Ramos (cell line): ENCODE data around the gene CYP4F3.
"Not testable (repeated sequence)": the region's sequence is repeated elsewhere in the genome, so short reads cannot be mapped to it uniquely, and the experiment has no call there.

Experiments used
- in situ Hi-C: fragments of 300-500 bp; cut with MboI; formaldehyde crosslinking; loops from one replicate; pipeline ENCODE4 v1.14.3; 2022; ENCODE audit warnings: low sequenced_read_pairs; ENCODE audit not compliant: unreplicated experiment

The CYP4F3 gene, protein sequence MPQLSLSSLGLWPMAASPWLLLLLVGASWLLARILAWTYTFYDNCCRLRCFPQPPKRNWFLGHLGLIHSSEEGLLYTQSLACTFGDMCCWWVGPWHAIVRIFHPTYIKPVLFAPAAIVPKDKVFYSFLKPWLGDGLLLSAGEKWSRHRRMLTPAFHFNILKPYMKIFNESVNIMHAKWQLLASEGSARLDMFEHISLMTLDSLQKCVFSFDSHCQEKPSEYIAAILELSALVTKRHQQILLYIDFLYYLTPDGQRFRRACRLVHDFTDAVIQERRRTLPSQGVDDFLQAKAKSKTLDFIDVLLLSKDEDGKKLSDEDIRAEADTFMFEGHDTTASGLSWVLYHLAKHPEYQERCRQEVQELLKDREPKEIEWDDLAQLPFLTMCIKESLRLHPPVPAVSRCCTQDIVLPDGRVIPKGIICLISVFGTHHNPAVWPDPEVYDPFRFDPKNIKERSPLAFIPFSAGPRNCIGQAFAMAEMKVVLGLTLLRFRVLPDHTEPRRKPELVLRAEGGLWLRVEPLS

DNA sequence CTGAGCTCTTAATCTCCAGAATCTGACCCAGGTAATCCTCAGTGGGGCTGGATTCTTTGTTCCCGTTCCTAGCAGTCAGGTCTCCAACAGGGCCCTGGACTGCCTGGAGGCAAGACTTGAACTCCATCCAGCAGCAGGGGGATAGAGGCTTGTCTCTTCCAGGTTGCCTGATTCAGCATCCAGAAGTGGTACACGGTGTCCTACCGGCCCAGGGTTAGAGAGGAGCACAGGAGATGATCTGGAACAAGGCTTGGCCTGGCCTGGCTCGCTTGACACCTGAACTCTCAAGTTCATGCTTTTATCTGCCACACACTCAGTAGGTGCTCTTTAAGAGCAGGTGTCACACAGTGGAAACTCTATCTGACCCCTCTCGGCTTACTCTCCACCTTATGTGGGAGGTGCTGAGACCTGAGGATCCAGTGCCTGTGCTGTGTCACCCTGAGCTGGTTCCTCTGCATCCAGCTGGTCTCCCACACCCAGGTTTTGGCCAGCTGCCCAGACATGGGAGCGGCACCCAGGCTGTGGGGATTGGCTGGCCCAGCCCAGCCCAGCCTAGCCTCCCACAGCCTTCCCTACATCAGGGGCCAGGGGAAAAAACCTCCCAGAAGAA, at the start of gene CYP4F3:
Gene CYP4F3 (plus strand): TSS at position 604 of the 610 bp plus-strand sequence. CDS start 519 bp downstream, outside the sequence.
- in situ Hi-C loops = loop anchor here (25.0 kb wide), 1 partner anchor 772 kb away; no protein-coding TSS in a partner anchor

DNA sequence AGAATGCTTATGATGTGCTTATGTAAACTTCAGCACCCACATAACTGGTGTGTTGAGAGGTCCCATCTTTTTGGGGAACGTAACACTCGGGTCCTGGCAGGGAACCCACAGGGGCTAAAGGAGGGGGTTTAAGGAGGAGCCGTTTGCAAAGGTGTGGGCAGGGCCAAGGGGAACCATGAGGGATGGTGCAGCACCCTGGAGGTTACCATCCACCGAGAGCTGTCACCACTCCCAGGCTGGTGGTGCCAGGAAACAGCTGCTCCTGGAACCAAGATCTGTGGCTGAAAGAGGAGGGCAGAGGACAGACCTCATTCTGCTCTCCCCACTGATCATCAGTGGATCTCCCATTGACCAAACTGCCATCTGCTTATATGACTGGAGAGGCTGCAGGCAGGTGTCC, 48.9 kb upstream of the CYP4F3 start:
- in situ Hi-C loops = no loop called here

DNA sequence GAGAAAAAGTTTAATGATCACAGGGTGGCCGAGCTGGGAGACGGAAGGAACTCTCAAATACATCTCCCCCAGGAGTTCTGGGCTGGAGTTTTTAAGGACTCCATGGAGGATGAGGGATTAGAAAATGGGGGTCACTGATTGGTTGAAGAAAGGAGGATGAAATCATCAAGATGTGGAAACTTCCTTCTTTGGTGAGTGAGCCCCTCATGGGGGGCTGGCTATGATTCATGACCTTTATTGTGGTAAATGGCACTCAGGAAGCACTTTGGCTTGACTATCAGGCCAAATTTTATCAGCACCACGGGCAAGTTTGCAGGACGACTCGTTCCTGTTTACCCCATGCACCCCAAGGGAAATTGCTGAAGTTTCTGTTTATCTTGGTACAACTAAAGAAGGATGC, 48.2 kb upstream of the CYP4F3 start:
- in situ Hi-C loops = not testable (repeated sequence)

DNA sequence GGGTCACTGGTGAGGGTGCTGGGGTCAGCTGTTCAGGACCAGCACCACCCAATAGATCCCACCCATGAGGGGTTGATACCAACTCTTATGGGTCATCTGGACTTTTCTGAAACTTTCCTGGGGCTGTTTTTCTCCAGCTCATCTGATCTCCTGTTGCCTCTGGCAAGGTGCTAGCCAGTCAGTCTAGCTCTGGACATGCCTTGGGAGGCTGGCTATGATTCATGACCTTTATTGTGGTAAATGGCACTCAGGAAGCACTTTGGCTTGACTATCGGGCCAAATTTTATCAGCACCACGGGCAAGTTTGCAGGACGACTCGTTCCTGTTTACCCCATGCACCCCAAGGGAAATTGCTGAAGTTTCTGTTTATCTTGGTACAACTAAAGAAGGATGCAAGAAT, 46.9 kb upstream of the CYP4F3 start:
- in situ Hi-C loops = not testable (repeated sequence)

DNA sequence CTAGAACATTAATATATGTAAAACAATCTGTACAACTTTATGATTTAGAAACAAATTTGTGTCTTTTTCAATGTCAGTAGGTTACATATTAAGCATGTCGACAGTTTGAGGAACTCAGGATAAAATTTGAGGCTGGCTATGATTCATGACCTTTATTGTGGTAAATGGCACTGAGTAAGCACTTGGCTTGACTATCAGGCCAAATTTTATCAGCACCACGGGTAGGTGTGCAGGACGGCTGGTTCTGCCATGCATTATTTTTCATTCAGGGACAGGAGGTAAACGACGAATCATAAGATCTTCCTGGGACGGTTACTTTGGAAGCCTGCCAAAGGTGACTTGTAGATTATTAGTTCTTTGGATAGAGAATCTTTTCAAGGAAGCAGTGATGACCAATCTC, 45.6 kb upstream of the CYP4F3 start:
- in situ Hi-C loops = no loop called here

DNA sequence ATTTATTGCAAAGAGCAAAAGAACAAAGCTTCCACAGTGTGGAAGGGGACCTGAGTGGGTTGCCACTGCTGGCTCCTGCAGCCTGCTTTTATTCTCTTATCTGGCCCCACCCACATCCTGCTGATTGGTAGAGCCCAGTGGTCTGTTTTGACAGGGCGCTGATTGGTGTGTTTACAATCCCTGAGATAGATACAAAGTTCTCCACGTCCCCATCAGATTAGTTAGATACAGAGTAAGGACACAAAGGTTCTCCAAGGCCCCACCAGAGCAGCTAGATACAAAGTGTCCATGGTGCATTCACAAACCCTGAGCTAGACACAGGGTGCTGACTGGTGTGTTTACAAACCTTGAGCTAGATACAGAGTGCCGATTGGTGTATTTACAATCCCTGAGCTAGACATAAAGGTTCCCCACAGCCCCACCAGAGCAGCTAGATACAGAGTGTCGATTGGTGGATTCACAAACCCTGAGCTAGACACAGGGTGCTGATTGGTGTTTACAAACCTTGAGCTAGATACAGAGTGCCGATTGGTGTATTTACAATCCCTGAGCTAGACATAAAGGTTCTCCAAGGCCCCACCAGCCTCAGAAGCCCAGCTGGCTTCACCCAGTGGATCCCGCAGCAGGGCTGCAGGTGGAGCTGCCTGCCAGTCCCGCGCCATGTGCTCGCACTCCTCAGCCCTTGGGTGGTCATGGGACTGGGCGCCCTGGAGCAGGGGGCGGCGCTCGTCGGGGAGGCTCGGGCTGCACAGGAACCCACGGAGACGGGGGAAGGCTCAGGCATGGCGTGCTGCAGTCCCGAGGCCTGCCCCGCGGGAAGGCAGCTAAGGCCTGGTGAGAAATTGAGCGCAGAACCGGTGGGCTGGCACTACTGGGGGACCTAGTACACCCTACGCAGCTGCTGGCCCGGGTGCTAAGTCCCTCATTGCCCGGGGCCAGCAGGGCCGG, 32.4 kb upstream of the CYP4F3 start:
- in situ Hi-C loops = not testable (repeated sequence)

DNA sequence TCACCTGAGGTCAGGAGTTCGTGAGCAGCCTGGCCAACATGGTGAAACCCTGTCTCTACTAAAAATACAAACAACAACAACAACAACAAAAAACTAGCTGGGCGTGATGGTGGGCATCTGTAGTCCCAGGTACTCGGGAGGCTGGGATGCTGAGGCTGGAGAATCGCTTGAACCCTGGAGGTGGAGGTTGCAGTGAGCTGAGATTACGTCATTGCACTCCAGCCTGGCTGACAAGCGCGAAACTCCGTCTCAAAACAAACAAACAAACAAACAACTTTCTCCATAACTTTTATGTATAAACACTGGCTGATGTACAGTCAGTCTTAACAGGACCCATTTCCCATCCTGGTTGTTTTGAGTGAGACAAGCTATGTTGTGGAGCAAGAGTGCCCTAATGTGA, 31.4 kb upstream of the CYP4F3 start:
- in situ Hi-C loops = no loop called here

DNA sequence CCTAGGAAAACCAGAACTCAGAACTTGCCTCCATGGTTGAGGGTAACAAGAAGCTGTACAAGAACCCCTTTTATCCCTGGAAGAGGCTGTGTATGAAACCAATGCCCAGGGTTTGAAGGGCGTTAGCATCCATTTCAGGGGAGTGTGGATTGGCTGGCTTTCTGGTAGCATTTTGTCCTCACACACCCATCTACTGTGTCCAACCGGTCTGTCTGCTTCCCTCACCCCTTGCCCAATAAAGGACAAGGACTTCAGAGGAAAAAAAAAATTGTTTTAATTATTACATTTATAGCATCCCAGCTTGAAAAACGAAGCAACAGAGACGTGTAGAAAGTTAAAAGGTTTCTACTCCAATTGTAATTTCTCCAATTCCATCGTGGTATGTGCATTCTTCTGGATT, 28.4 kb upstream of the CYP4F3 start:
- in situ Hi-C loops = no loop called here

DNA sequence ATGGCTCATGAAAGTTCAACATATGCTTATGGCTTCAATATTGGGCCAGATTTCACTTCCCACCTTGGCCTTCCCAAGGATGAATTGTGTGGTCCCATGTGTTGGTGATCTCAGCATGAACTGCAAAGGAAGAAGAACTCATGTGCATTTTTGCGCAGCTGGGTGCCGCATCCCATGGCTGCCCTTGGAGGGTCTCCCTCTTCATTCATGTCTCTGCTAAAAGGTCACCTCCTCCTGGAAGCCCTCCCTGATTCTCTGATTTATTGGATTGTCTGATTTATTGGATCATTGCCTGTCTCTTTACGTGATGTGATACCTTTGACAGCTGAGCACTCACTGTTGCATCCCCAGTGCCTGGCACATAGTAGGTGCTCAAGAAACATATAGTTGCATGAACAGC, 27.4 kb upstream of the CYP4F3 start:
- in situ Hi-C loops = no loop called here

DNA sequence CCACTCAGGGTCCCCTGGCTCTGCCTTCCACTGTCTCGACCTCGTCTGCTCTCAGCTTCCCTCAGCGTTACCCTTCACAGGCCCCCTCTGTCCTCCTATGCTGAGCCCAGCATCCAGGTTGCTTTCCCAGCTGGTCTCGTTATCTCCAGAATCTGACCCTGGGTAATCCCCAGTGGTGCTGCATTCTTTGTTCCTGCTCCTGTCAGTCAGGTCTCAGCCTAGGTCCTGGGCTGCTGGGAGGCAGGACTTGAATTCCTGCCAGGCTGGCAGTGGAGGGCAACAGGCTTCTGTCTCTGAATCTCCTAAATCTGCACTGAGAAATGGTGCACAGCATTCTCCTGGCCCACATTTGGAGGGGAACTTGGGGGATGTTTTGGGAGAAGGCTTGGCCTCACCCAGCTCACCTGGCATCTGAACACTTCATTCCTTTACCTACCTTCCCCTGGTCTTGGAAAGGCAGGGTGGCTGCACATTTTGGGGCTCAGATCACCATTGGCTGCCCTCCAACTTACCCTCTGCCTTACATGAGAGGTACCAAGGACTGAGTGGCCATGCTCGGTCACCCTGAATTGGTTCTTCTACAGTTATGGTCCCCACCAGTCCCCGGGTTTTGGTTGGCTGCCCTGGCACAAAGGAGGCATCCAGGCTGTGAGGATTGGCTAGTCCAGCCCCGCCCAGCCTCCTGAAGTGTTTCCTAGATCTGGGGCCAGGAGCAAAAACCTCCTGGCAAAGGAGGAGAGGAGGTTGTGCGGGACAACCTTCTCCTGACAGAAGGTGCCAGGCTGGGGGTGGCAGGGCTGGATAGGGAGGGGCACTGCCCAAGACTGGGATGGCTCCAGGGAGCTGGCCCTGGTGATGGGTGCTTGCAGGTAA, 26.0 kb upstream of the CYP4F3 start, which contains the start of gene CYP4F8:
Gene CYP4F8 (plus strand): TSS at position 712 of the 873 bp plus-strand sequence. CDS start 399 bp downstream, outside the sequence.
- in situ Hi-C loops = no loop called here

DNA sequence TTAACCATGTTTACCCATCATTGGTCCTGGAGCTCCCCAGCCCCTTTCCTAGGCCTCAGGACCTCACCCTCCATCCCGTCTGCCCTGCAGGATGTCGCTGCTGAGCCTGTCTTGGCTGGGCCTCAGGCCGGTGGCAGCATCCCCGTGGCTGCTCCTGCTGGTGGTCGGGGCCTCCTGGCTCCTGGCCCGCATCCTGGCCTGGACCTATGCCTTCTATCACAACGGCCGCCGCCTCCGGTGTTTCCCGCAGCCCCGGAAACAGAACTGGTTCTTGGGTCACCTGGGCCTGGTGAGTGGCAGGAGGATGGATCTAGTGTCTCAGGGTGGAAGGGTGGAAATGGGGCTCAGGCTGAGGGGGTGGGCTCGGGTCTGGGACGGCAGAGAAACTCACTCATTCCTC, 25.2 kb upstream of the CYP4F3 start:
- in situ Hi-C loops = no loop called here

DNA sequence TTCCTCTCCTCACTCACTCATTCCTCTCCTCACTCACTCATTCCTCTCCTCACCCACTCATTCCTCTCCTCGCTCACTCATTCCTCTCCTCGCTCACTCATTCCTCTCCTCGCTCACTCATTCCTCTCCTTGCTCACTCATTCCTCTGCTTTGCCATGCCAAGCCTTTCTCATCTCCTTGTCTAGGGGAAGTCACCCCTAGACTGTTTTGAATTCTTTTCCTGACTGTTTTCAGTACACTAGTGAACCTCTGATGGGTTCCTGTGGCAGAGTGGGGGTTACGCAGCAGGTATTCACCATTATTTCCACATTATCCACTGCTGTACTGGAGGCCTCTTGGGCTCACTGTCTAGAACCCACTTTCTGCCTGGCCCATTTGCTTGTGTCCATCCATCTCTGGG, 24.5 kb upstream of the CYP4F3 start:
- in situ Hi-C loops = no loop called here

DNA sequence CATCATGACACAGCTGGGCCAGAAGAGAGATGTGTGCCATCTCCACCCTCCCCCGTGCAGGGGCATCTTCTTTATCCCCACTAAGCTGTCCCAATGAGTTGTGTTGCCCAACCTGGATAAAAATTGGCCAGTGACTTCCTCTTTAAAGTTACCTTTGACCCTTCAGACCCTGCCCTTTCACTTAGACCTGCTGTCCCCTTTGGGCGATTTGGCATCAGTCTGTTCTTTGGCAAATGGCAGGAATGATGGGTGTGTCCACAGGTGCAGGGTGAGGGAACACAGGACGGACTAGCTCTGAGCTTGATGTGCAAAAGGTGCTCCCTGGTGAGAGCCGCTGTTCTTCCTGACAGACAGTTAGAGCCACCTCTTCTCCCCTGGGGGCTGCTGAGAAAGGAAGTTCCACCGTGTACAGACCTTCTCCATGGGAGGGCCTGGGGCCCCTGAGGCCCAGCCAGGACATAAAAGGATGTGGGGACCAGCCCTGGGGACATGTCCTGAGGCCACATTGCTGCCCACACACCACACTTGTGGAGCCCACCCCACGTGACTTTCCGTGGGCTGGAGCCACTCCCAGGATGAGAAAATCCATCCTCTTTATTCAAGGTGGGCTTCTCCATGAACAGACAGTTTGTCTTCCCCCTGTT, 23.9 kb upstream of the CYP4F3 start:
- in situ Hi-C loops = no loop called here

DNA sequence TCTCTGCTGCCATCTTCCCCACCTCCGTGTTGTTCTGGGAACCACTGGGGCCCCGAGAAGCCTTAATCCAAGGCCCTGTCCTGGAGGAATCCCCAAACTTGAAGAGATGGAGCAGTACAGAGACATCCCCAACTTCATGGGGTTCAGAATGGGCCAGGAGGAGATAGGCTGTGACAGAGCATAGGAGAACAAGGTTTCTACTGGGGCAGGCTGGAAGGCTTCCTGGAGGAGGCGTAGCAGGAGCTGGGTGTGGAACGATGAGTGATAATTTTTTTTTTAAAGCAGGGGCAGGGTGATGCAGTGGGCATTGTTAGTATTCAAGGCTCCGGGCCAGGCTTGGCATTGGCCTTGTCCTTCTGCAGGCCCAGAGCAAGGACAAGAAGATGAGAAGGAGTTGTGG, 22.4 kb upstream of the CYP4F3 start:
- in situ Hi-C loops = no loop called here

DNA sequence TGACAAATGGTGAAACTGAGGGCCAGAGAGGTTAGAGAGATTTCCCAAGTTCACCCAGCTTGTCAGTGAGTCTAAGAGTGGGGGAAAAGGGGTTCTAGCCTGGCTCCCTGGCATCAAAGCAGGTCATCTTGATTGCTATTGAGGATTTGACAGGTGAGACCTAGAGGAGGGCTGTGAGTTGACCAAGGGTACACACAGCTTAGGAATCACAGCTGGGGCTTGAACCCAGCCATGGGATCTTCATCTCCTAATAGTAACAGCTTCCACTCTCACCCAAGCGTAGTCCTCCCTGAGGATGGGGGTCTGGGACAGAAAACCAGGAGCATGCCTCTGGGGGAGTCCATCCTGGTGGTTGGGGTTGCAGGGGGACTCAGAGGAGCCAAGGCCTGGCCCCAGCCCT, 18.9 kb upstream of the CYP4F3 start:
- in situ Hi-C loops = loop anchor here (10.0 kb wide), 1 partner anchor 563 kb away; the partner anchor contains the start of gene FAM32A

DNA sequence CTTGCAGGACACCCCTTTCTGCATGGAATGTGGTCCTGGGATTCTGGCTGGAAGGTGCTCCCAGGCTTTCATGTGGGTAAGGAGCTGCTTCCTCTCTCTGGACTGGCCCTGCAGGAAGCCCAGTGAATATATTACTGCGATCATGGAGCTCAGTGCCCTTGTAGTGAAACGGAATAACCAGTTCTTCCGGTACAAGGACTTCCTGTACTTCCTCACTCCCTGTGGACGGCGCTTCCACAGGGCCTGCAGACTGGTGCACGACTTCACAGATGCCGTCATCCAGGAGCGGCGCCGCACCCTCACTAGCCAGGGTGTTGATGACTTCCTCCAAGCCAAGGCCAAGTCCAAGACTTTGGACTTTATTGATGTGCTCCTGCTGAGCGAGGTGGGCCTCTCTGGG, 17.7 kb upstream of the CYP4F3 start:
- in situ Hi-C loops = loop anchor here (10.0 kb wide), 1 partner anchor 562 kb away; the partner anchor contains the start of gene FAM32A

DNA sequence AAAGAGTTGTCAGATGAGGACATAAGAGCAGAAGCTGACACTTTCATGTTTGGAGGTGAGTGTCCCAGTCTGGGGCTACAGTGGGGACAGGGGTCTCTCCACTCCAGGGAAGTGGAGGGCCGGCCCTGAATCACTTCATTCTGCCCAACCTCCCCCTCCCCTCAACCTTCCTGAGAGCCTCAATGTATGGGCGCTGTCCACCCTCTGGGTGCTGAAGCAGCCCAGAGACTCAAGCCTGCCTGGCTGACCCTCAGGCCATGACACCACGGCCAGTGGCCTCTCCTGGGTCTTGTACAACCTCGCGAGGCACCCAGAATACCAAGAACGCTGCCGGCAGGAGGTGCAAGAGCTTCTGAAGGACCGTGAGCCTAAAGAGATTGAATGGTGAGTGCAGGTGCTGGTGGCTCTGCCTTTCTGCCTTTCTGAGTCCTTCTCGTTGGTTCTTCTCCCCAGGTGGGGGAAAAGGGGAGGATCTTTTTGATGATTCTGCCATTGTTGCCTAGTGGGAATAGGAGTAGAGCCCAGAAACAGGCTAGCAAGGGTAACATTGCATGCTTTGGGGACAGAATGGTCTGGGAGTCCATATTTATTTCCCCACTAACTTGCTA, 16.9 kb upstream of the CYP4F3 start:
- in situ Hi-C loops = loop anchor here (10.0 kb wide), 1 partner anchor 561 kb away; the partner anchor contains the start of gene FAM32A
